NCI-H446 treated with DMSO at 0.1 percent for 48 hours (cell line): Measurements from ENCODE around the gene C1QTNF8.

Experiments used
- DNase-seq: peaks from one replicate; lab custom pipeline; 2025; lab: John Stamatoyannopoulos, UW

C1QTNF8 gene

DNA sequence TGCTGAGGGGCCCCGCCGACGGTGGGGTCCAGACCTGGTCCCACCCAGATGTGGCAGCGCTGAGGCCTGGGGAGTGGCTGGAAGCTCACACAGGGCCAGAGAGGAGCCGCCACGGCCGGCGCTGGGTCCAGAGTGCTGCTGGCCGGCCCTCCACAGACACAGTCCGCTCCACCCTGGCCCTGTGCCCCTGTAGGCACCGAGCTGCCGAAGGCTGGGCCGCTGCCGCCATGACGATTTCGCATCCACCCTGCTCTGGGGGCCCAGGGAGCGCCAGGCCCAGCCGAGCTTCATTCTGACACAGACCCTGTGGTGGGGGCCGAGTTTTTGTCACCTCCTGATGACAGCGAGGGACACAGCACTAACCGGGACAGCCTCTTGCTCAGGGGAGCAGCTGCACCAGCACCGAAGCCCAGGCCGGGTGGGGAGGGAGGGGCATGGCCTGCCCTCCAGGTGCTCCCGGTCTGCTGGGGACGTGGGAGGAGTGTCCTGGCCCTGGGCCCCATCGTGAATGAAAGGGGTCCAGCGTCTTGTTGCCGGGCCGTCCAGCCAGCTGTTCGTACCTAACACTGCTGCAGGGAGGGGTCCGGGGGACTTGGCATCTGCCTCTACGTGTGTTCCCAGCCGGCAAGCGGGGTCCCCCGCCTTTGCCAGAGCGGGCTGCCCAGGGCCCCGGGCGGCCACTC is 50.6 kb downstream of the C1QTNF8 start:
- no peak for DNase-seq

DNA sequence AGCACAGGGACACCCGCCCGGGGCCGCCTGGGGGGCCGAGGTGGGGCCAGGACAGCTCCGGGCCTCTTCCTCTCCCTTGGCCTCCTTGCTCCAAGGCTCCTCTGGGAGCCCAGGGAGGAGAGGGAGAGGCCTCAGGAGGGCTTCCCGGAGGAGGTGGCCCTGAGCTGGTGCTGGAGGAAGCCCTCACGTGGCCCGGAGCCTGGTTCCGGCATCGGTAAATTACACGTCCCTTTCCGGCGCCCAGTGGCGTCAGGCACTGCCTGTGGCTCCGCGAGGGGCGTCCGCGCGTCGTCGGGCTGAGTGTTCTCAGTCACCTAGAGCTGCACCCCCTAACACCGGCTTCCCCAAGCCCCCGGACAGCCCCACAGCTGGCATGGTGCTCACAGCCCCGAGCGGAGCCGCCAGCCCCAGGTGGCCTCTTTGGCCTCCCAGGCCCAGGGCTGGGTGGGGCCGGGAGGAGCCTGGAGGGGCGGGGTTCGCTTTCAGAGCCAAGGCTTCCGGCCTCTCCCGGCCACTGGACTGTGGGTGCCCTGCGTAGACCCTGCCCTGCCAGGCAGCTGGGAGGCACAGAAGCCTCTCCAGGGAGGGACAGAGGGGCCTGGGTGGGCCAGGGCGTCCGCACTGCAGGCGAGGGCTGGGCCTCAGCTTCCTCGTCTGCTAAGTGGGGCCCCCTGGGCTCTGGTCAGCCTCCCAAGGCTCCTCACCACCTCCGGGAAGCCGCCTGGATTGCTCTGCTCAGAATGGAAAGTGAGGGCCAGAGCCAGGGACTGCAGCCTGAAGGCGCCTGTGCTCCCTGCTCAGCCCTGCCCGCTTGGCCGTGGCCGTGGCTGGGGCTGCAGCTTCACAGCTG is 51.4 kb downstream of the C1QTNF8 start:
- DNase-seq: no peak

DNA sequence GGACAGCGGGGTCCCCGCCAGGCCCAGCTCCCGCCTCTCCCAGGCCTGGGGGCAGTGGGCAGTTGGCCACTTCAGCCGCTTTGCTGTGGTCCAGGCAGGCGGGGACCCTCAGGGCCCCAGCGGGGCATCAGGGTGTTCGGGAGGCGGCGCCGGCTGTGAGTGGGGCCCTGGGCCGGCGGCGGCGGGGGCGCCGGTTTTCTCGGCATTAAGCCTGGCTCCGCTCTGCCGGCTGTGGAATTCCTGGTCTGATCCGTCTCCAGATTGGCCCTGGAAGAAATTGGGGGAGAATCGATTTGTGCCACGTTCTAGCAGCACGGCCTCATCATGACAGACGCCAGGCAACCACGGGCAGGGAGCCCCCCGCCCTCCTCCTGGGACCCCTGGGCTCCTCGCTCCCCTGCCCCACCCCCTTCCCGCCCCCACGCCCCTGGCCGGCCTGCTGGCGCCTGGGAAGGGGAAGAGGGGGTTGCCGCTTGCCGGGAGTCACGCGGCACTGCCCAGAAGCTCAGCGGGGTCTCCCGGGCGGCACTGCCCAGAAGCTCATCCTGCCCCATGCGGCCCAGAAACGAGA is 52.1 kb downstream of the C1QTNF8 start:
- no peak for DNase-seq

DNA sequence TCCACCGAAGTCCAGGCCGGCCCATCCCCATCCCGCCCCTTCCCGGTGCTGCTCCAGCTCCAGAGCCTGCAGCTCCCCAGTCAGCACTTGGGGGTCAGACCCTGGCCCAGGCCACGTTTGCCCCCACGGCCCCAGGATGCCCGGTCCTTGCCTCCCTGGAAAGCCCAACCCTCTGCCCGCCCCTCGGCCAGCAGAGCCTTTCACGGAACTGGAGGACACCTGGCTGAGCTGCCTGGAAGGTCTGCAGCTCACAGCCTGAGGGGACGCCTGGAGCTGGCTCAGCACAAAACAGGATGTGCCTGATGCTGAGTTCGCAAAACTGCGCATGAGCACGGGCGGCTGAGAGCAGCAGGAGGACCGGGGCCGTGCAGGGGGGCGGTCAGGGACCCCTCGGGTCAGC is 53.2 kb downstream of the C1QTNF8 start:
- no peak for DNase-seq

DNA sequence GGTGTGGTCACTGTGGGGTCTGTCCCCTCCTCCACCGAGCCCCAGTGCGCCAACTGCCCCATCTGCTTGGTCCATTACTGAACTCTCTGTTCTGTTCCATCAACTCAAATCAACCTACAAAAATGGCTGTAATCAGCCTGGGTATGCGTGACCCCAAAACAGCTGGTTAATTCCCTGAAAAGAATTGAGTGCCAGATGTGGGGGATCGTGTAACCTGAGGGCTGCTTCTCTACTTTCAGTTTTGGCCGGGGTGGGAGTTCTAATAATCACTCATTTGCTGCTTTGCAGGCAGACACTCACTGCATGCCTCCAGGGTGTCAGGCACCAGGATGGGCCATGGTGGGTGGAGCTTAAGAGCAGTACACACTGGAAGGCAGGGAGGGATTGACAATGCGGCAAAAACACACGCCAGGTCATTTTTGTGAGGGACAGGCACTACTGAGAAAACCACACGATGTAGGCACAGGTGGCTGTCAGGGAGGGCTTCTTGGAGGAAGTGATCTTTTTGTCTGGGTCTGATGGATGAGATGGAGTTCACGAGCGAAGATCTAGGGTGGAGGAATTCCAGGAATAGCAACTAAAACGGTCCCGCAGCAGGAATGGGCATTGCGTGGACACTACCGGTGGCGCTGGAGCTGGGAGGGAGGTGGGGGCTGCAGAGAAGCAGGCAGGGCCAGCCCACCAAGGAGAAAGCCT is 53.8 kb downstream of the C1QTNF8 start:
- no peak for DNase-seq

DNA sequence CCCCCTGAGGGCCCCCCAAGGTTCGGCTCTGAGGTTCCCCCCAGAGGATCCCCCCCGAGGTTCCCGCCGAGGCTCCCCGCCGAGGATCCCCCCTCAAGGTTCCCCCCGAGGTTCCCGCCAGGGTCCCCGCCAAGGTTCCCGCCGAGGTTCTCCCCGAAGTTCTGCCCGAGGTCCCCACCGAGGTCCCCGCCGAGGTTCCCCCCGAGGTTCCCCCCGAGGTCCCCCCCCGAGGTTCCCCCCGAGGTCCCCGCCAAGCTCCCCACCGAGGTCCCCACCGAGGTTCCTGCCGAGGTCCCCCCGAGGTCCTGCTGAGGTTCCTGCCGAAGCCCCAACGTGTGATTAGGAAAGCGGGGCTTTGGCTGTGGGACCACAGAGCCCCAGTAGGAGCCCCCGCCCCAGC is 55.7 kb downstream of the C1QTNF8 start:
- no peak for DNase-seq

DNA sequence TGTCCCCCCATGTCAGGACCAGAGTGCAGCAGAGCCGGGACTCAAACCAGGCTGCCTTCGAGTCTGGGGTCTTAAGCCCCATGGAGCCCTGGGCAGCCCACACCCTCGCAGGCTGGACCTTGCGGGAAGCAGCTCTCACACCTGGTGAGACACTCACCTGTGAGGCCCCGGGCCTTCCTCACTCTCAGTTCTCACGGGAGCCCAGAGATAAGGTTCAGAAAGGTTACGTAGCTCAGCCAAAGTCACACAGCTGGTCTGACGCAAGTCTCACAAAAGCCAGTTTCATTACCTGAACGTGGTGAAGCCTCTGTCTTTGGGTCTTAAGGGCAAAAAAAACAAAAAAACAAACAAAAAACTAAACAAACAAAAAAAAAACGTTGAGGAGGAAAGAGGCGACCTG is 56.3 kb downstream of the C1QTNF8 start:
- no peak for DNase-seq

DNA sequence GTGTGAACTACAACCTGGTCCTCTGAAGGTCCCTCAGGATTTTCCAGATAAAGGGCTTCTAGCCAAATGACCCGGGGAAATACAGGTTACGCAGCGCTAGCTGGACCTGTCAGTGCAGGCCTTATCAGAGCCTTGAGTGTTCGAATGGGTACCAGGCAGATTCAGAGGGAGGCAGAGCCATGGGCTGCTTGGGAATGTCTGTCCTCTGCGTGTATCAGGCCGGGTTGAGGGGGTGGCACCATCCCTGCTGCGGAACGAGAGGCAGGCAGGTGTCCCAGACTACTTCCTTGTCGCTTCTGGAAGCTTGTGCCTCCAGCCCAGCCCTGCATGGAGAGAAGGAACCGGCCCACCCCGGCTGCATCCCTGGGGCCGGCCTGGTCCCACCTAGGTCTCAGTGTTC is 57.1 kb downstream of the C1QTNF8 start:
- DNase-seq: no peak
